PC-9 (cell line): ENCODE results near the gene UCP2.
"Not testable (repeated sequence)": the region's sequence is repeated elsewhere in the genome, so short reads cannot be mapped to it uniquely, and the experiment has no call there.

ENCODE experiments used
- CTCF ChIP-seq: fragments of 200-600 bp; sonication (generic); conservative IDR thresholded peaks from 2 replicates; pipeline ENCODE4 v1.6.1; 2017; ENCODE audit warnings: mixed run types, antibody characterized with exemption, mild to moderate bottlenecking, moderate library complexity
- EZH2 ChIP-seq: fragments of 200-600 bp; sonication (generic); IDR thresholded peaks from 2 replicates; pipeline ENCODE4 v1.8.0; 2017; ENCODE audit warnings: antibody characterized with exemption, low read depth

DNA sequence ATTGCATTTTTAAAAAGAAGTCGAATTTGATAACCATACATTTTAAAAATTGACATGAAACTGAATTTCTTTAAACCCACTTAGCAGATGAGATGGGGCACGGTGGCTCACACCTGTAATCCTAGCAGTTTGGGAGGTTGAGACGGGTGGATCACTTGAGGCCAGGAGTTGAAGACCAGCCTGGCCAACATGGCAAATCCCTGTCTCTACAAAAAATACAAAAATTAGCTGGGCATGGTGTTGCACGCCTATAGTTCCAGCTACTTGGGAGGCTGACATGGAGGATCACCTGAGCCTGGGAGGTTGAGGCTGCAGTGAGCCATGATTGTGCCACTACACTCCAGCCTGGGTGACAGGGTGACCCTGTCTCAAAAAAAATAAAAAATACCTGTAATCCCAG lies 3.0 kb upstream of the UCP2 start:
- not testable (repeated sequence) for TF ChIP-seq CTCF, EZH2
